ENCODE data around the gene NPNT.

DNA sequence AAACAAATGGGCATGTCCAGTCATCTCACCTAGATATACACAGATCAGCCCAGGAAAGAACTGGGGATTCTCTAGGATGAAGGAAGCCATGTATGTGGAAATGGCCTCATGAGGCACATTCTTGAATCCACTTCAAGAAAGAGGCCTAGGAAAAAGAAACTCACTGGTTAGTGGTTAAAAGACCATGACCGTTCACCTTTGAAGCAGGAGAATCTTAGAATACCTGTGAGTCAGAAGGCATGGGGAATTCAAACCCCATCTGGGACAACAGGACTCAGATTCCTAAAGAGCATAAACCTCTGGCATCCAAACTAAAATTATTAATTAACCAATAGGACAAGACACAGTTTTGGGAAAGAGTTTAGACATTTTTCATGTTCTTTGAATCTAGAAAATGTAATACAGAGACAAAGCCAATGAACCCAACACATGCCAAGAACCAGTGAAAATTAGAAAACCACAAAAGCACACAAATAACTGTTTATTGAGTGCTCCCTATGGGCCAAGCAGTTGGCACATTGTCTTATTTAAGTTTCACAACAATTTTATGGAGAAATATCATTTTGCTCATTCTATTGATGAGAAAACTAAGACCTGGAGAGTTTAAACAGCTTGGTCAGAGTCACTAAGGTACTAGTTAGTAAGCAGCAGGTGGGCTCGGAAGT, 97.5 kb downstream of the NPNT start:
- no peak for TF ChIP-seq POLR2AphosphoS5 (IDR thresholded peaks at IDR 0.05)
- TF ChIP-seq, protein P1, sequence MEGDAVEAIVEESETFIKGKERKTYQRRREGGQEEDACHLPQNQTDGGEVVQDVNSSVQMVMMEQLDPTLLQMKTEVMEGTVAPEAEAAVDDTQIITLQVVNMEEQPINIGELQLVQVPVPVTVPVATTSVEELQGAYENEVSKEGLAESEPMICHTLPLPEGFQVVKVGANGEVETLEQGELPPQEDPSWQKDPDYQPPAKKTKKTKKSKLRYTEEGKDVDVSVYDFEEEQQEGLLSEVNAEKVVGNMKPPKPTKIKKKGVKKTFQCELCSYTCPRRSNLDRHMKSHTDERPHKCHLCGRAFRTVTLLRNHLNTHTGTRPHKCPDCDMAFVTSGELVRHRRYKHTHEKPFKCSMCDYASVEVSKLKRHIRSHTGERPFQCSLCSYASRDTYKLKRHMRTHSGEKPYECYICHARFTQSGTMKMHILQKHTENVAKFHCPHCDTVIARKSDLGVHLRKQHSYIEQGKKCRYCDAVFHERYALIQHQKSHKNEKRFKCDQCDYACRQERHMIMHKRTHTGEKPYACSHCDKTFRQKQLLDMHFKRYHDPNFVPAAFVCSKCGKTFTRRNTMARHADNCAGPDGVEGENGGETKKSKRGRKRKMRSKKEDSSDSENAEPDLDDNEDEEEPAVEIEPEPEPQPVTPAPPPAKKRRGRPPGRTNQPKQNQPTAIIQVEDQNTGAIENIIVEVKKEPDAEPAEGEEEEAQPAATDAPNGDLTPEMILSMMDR (IDR thresholded peaks at IDR 0.05): no peak

Data from breast epithelium (tissue), 3 donors.